ENCODE results near the gene IMPG2. TPM values are rescaled to one million over a fixed set of nuclear protein-coding genes. Genes with fewer than 3 reads are reported as not detected.
A peak's percentile ranks its signal among the peaks of the same experiment; 100 is the strongest.

Gene IMPG2
- total and polyA plus RNA-seq, 7 donors = 0.05 to 0.64 (median 0.17) TPM

- no peak overlapping the region for H3K27ac ChIP-seq
- H3K27me3 ChIP-seq (ENCODE audit: insufficient read depth in 3 of 3, low read length in 2 of 3) = no peaks in the 10 kb centered on the region
- no peaks in the 10 kb centered on the region for H3K4me1 ChIP-seq
- no peaks in the 10 kb centered on the region for H3K9me3 ChIP-seq
- no peaks in the 10 kb centered on the region for H3K36me3 ChIP-seq (ENCODE audit: insufficient read depth in 1 of 2, low read depth in 1 of 2)
- no peak for DNase-seq
- intact Hi-C loops (cut with DNase I) = no loop called here
- WGBS, 3 donors = 90 to 96% (median 92%) methylated on average over 4 of the region's 4 CpGs
- TF ChIP-seq CTCF (IDR thresholded peaks at IDR 0.05) = no peak
- ATAC-seq = no peak
- H3K4me3 ChIP-seq = no peak overlapping the region
Measured at GRCh38 chr3:101243285-101244211, 76.8 kb downstream of the IMPG2 start.

GRCh38 chr3:101240719-101241399, 79.5 kb downstream of the IMPG2 start:
- Histone ChIP-seq H3K36me3 (ENCODE audit: insufficient read depth in 1 of 2, low read depth in 1 of 2) (no peaks in the 10 kb centered on the region), H3K27ac (no peak overlapping the region), H3K4me3 (no peak overlapping the region), H3K9me3 (no peaks in the 10 kb centered on the region), H3K4me1 (no peaks in the 10 kb centered on the region), H3K27me3 (ENCODE audit: insufficient read depth in 3 of 3, low read length in 2 of 3) (no peaks in the 10 kb centered on the region)
- WGBS, 3 donors = 95 to 100% (median 96%) methylated on average over 1 of the region's 1 CpG
- DNase-seq = no peak
- TF ChIP-seq CTCF (IDR thresholded peaks at IDR 0.05) = no peak
- intact Hi-C loops (cut with DNase I) = no loop called here
- ATAC-seq = no peak

GRCh38 chr3:101235048-101235447, 85.3 kb downstream of the IMPG2 start:
- no peak for TF ChIP-seq CTCF (IDR thresholded peaks at IDR 0.05)
- ATAC-seq (peak in 1 of 4 donors; percentile 58), DNase-seq (no peak)
- intact Hi-C loops (cut with DNase I) = no loop called here
- Histone ChIP-seq H3K9me3 (no peaks in the 10 kb centered on the region), H3K36me3 (ENCODE audit: insufficient read depth in 1 of 2, low read depth in 1 of 2) (no peaks in the 10 kb centered on the region), H3K27ac (no peak overlapping the region), H3K4me1 (no peaks in the 10 kb centered on the region), H3K27me3 (ENCODE audit: insufficient read depth in 3 of 3, low read length in 2 of 3) (no peaks in the 10 kb centered on the region), H3K4me3 (no peak overlapping the region)
- WGBS, 3 donors = 85 to 86% (median 85%) methylated on average over 3 of the region's 3 CpGs

GRCh38 chr3:101230618-101231017, 89.8 kb downstream of the IMPG2 start:
- Histone ChIP-seq H3K27ac (no peak overlapping the region), H3K4me1 (no peaks in the 10 kb centered on the region), H3K27me3 (ENCODE audit: insufficient read depth in 3 of 3, low read length in 2 of 3) (no peaks in the 10 kb centered on the region), H3K9me3 (no peaks in the 10 kb centered on the region), H3K36me3 (ENCODE audit: insufficient read depth in 1 of 2, low read depth in 1 of 2) (no peaks in the 10 kb centered on the region), H3K4me3 (no peak overlapping the region)
- ATAC-seq (no peak), DNase-seq (no peak)
- intact Hi-C loops (cut with DNase I) = no loop called here
- TF ChIP-seq CTCF (IDR thresholded peaks at IDR 0.05) = no peak

Data from psoas muscle (tissue), 8 donors.